Right lobe of liver (tissue), 6 donors: Measurements from ENCODE around the gene ABCA8. TPM values are rescaled to one million over a fixed set of nuclear protein-coding genes. Genes with fewer than 3 reads are reported as not detected.

ENCODE experiments used
- ATAC-seq, 4 donors: fragments of 200-7000 bp; cut with Tn5 transposase; one replicate each; pipeline ENCODE4 v1.9.1; 2020; ENCODE audit warnings: mild to moderate bottlenecking in 4 of 4, moderate library complexity in 4 of 4
- DNase-seq, 3 donors: peaks; one replicate each; pipeline ENCODE4 v3.0.0-alpha.2; 2020
- H3K27ac ChIP-seq, 3 donors: fragments of 200-600 bp; one replicate each; pipeline ENCODE4 v1.8.0; 2022
- H3K27me3 ChIP-seq, 2 donors: fragments of 200-600 bp; one replicate each; pipeline ENCODE4 v1.8.0; 2022
- H3K36me3 ChIP-seq, 4 donors: fragments of 200-600 bp; sonication (generic) in 1 of 4; one replicate each; pipeline versions ENCODE4 v1.5.1 to v1.8.0; 2017 to 2022; ENCODE audit warnings: control low read depth in 1 of 4
- H3K4me1 ChIP-seq, 4 donors: fragments of 200-600 bp; sonication (generic) in 1 of 4; one replicate each; pipeline versions ENCODE4 v1.5.1 to v1.8.0; 2017 to 2022; ENCODE audit warnings: control low read depth in 1 of 4
- H3K4me3 ChIP-seq, 3 donors: fragments of 200-600 bp; one replicate each; pipeline ENCODE4 v1.8.0; 2022
- H3K9me3 ChIP-seq, 4 donors: fragments of 200-600 bp; sonication (generic) in 1 of 4; one replicate each; pipeline versions ENCODE4 v1.5.1 to v1.8.0; 2017 to 2022; ENCODE audit warnings: control low read depth in 1 of 4
- CTCF ChIP-seq, 4 donors: fragments of 200-600 bp in 3 of 4; fragments of 450-650 bp in 1 of 4; IDR thresholded peaks; one replicate each; pipeline versions ENCODE4 v1.5.1 to v1.8.0; 2016 to 2022; ENCODE audit warnings: antibody characterized with exemption in 4 of 4, mild to moderate bottlenecking in 2 of 4
- POLR2A ChIP-seq: fragments of 450-650 bp; IDR thresholded peaks from one replicate; pipeline ENCODE4 v1.6.1; 2017; ENCODE audit warnings: antibody characterized with exemption, mild to moderate bottlenecking
- WGBS: methylation state at CpG from one replicate; pipeline ENCODE4 v1.1.6; 2018; ENCODE audit warnings: low coverage, low lambda C conversion rate; ENCODE audit not compliant: insufficient coverage; ENCODE audit errors: missing lambda C conversion rate; 5-methylcytosine and 5-hydroxymethylcytosine counted together
- intact Hi-C, 2 donors: fragments of 100-400 bp; cut with DNase I; formaldehyde crosslinking; loops; one replicate each; pipeline versions ENCODE4 v1.11.2 to v1.14.1; 2022
- total RNA-seq, 6 experiments: library from RNA; depleted of rRNA in 2 of 6; stranded (reverse); fragments of >200 nt in 2 of 6; fragmentation: NEBNext Ultra II Directional in 3 of 6; extraction: Animal tissue kit (Norgen Biotek cat#: 25700) in 3 of 6; gene quantifications; one replicate each; pipeline versions ENCODE4 v1.1.0 to v1.2.4, GENCODE V29; 2016 to 2023
- donor health status: DM: no; HTN: yes; CAD: no.
- donor health status: DM: no; HTN: no; CAD: no.
- donor health status: DM: no; HTN: no; CAD: no.
- donor health status: DM: no; HTN: yes; CAD: no.
- donor health status: DM: no; HTN: yes; CAD: no.

ABCA8 gene
- total RNA-seq, 6 experiments from 2014 or later, result 21.8 to 44.0 (median 29.9) TPM

- peak overlapping the region in 2 of 3 donors; percentile 13 to 16 for H3K27ac ChIP-seq
- intact Hi-C loops, result no loop called here
- H3K4me1 ChIP-seq, result peaks cover 0 to 35% (median 8%) of the 10 kb centered on the region in 4 donors
- TF ChIP-seq POLR2A, result no peak
- no peak for TF ChIP-seq CTCF (IDR thresholded peaks at IDR 0.05)
- ATAC-seq, result peak; percentile 61 to 73 (median 68)
- H3K27me3 ChIP-seq, result no peaks in the 10 kb centered on the region
- H3K9me3 ChIP-seq, result no peaks in the 10 kb centered on the region
- no peaks in the 10 kb centered on the region for H3K36me3 ChIP-seq
- H3K4me3 ChIP-seq, result no peak overlapping the region
- 55% methylated on average over 4 of the region's 4 CpGs for WGBS
- no peak for DNase-seq
Measured at GRCh38 chr17:68943123-68943811, 11.9 kb downstream of the ABCA8 start.

GRCh38 chr17:68942389-68942788, 12.8 kb downstream of the ABCA8 start:
- H3K4me3 ChIP-seq, result no peak overlapping the region
- H3K27me3 ChIP-seq, result no peaks in the 10 kb centered on the region
- H3K27ac ChIP-seq, result no peak overlapping the region
- ATAC-seq (peak in 3 of 4 donors; percentile 23 to 55 (median 24)), DNase-seq (no peak)
- WGBS, result 21% methylated on average over 2 of the region's 3 CpGs
- intact Hi-C loops, result no loop called here
- H3K4me1 ChIP-seq, result peaks cover 0 to 38% (median 9%) of the 10 kb centered on the region in 4 donors
- H3K9me3 ChIP-seq, result no peaks in the 10 kb centered on the region
- TF ChIP-seq CTCF (IDR thresholded peaks at IDR 0.05), result no peak
- TF ChIP-seq POLR2A, result no peak
- H3K36me3 ChIP-seq, result no peaks in the 10 kb centered on the region

- Histone ChIP-seq H3K9me3 (no peaks in the 10 kb centered on the region), H3K4me3 (no peak overlapping the region), H3K36me3 (no peaks in the 10 kb centered on the region), H3K27me3 (no peaks in the 10 kb centered on the region), H3K4me1 (peaks cover 0 to 41% (median 11%) of the 10 kb centered on the region in 4 donors), H3K27ac (no peak overlapping the region)
- intact Hi-C loops, result no loop called here
- 76% methylated on average over 6 of the region's 6 CpGs for WGBS
- DNase-seq, result no peak
- no peak for ATAC-seq
- TF ChIP-seq POLR2A, result no peak
- no peak for TF ChIP-seq CTCF (IDR thresholded peaks at IDR 0.05)
Measured at GRCh38 chr17:68941761-68942160, 13.4 kb downstream of the ABCA8 start.

- ATAC-seq (peak in 2 of 4 donors; percentile 6 to 34), DNase-seq (no peak)
- no peaks in the 10 kb centered on the region for H3K27me3 ChIP-seq
- no peak overlapping the region for H3K4me3 ChIP-seq
- TF ChIP-seq POLR2A (no peak), CTCF (IDR thresholded peaks at IDR 0.05) (no peak)
- 60% methylated on average over 3 of the region's 3 CpGs for WGBS
- no peaks in the 10 kb centered on the region for H3K36me3 ChIP-seq
- intact Hi-C loops, result no loop called here
- H3K9me3 ChIP-seq, result no peaks in the 10 kb centered on the region
- H3K27ac ChIP-seq, result peak overlapping the region in 2 of 3 donors; percentile 25 to 83
- H3K4me1 ChIP-seq, result peaks cover 0 to 41% (median 11%) of the 10 kb centered on the region in 4 donors
Measured at GRCh38 chr17:68939195-68939594, 16.0 kb downstream of the ABCA8 start.
